ENCODE data around the gene DDIT3. TPM values are rescaled to one million over a fixed set of nuclear protein-coding genes. Genes with fewer than 3 reads are reported as not detected.
A peak's percentile ranks its signal among the peaks of the same experiment; 100 is the strongest.

Gene DDIT3
- total RNA-seq, 1 donor from 2014 or later: 10.9 TPM

DNA sequence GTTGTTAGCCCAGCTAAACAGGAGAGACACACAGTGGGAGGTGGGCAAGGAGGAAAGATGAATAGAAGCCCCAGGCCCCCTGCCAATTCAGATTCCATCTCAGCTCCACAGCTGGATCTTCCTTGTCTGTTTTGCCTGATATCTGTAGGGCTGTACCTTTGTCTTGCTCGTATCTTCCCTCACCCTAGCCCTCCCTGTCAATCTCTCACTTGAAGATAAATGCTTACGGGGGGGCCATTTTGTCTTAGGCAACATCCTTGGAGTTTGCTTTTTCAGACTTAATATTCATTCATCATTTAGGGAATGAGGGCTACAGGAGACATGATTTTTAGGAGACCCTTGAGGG lies 32.0 kb upstream of the DDIT3 start:
- Mint-ChIP-seq H3K27ac (no peak overlapping the region), H3K4me1 (ENCODE audit: low read depth) (peaks cover 24% of the 10 kb centered on the region), H3K27me3 (ENCODE audit: low read depth) (peaks cover 19% of the 10 kb centered on the region), H3K4me3 (ENCODE audit: low read depth) (no peak overlapping the region), H3K9me3 (no peaks in the 10 kb centered on the region), H3K36me3 (ENCODE audit: low read depth) (no peaks in the 10 kb centered on the region)
- intact Hi-C loops (cut with micrococcal nuclease): no loop called here
- DNase-seq (ENCODE audit: low spot score): no peak

DNA sequence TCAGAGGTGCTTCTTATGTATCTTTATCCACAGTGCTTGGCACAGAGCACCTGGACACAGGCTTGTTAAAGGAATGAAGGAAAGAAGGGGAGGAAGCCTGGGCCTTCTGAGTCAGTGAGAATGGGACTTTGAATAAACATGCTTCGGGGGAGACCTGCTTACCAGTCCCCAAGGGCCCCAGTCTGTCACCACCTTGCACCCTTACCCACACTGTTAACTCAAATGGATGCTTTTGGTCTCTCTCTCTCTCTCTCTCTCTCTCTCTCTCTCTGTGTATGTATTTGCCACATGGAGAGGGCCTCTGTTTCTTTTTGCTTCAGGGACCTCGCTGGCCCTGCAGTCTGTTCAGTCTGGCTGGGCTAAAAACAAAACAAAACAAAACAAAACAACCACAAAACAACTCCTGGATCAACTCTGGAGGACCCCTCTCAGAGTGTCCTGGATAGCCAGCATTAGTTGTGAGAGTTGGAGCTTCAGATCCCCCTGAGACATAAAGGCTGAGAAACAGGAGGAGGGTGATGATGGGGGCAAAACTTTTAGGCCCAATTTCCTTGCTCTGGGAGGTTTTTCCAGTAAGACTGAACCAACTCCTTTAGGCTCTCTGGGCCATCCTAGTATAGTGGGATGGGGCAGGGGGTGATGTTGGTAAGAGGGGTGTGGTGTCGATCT lies 31.5 kb upstream of the DDIT3 start:
- DNase-seq (ENCODE audit: low spot score): no peak
- no peaks in the 10 kb centered on the region for H3K9me3 Mint-ChIP-seq
- peaks cover 27% of the 10 kb centered on the region for H3K4me1 Mint-ChIP-seq (ENCODE audit: low read depth)
- H3K27me3 Mint-ChIP-seq (ENCODE audit: low read depth): peaks cover 19% of the 10 kb centered on the region
- H3K4me3 Mint-ChIP-seq (ENCODE audit: low read depth): peak overlapping the region; percentile 3
- H3K27ac Mint-ChIP-seq: peak overlapping the region; percentile 37
- H3K36me3 Mint-ChIP-seq (ENCODE audit: low read depth): no peaks in the 10 kb centered on the region
- intact Hi-C loops (cut with micrococcal nuclease): no loop called here

DNA sequence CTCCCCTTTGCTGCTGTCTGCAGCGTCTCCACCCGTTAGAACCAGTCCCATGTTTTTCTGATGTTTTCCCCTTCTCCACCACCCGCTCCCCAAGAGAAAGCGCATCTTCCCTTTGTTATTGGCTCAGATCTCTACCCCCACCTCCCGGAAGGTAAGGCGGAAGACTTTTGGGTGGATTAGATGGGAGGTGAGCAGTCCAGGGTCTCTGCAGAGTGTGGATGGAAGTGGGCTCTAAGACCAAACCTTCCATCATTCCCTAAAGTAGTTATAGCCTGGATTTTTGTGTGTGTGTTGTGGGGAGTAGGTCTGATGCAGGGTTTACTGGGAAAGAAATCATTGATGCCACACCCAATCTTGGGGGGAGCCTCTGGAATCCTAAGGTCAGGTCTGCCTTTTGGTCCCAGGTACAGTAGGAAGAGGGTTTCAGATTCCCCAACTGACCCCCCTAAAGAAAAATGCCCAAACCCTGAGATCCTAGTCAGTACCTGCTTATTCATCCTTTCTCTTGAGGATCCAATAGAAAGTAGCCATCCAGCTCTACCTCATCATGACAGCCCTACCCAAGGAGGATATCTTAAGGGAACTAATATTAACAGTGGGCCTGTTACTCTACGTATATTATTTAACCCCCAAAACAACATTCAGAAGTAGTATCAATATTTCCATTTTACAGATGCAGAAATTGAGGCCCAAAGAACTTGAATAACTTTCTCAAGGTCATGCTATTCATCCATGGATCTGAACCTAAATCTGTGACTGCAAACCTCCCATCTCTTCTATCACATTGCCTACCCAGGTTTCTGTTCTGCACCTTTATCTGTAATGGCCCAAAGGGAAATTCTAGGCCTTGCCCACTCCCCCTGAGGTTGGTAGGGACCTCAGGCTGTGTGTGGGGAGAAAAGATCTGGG lies 30.6 kb upstream of the DDIT3 start:
- intact Hi-C loops (cut with micrococcal nuclease): no loop called here
- DNase-seq (ENCODE audit: low spot score): no peak

DNA sequence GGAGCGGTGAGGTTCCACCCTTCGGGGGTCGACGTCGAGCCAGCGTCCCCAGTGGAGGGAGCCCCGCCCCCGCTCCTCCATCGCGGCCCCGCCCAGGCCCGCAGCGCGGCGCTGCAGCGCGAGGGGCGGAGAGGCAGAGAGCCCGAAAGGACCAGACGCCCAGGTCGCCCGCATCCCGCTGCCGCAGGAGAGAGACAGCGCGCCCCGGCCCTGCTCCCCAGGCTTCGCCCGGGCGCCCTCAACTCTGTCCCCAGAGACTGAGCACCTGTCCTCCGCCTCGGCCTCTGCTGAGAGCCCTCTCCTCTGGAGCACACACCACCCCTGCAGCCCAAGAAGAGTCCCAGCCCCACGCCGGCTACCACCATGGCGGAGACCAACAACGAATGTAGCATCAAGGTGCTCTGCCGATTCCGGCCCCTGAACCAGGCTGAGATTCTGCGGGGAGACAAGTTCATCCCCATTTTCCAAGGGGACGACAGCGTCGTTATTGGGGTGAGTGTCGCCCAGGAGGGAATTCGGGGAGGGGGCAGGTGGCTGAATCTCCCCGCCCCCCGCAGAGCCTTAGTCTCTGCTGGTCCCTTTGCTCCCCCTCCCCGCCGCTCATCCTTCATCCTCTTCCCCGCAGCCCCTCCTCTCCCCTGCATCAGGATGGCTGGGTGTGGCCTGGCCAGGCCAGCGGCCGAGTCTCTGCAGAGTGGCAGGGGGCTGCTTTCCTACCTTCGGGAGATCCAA lies 29.8 kb upstream of the DDIT3 start, which contains the start of gene KIF5A:
Gene KIF5A, plus strand, starts transcription at position 136 of the 732 bp plus-strand sequence. Its CDS starts 228 bp downstream, at position 364.
- H3K9me3 Mint-ChIP-seq: no peaks in the 10 kb centered on the region
- H3K27ac Mint-ChIP-seq: no peak within 1 kb of the TSS
- peaks cover 13% of the 10 kb centered on the region for H3K36me3 Mint-ChIP-seq (ENCODE audit: low read depth)
- H3K4me1 Mint-ChIP-seq (ENCODE audit: low read depth): peaks cover 41% of the 10 kb centered on the region
- DNase-seq (ENCODE audit: low spot score): peak; percentile 55
- peak within 1 kb of the TSS; percentile 78 for H3K4me3 Mint-ChIP-seq (ENCODE audit: low read depth)
- H3K27me3 Mint-ChIP-seq (ENCODE audit: low read depth): peaks cover 18% of the 10 kb centered on the region
- intact Hi-C loops (cut with micrococcal nuclease): no loop called here

More for the DNA sequence above, 30.6 kb upstream of the DDIT3 start:
- H3K4me1 Mint-ChIP-seq (ENCODE audit: low read depth): peaks cover 33% of the 10 kb centered on the region
- peaks cover 18% of the 10 kb centered on the region for H3K27me3 Mint-ChIP-seq (ENCODE audit: low read depth)
- H3K36me3 Mint-ChIP-seq (ENCODE audit: low read depth): peaks cover 7% of the 10 kb centered on the region
- peak overlapping the region; percentile 63 for H3K4me3 Mint-ChIP-seq (ENCODE audit: low read depth)
- no peak overlapping the region for H3K27ac Mint-ChIP-seq
- no peaks in the 10 kb centered on the region for H3K9me3 Mint-ChIP-seq

DNA sequence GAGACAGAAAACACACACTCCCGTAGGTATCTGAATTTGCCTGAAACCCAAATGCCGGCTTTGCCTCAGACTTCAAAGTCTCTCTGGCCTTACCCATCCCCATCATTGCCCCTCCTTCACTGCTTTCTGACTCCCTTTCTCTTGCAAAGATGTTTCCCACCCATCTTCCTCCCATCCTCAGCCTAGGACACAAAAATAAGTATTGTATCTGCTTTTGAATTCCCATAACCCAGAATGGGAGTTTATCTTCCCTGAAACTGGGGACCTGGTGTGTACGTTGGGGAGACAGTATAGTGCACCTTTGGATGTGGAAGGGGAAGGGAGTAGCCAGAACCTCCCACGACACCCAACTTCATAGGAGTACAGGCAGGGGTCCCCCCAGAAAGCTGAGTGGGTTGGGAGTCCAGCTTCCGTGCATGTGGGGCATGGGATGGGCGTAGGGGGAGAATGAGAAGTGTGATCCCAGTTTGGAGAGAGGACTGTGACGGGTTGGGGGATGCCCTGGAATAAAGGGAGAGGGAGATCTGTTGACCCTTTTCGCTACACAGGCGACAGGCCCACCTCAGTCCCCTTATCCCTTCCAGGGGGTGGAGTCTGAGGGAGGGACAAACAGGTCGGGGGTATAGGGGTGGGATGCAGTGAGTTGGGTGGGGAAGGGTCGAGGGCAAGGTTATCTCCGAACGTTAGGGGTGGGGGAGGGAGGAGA lies 29.0 kb upstream of the DDIT3 start:
- Mint-ChIP-seq H3K27me3 (ENCODE audit: low read depth) (peaks cover 18% of the 10 kb centered on the region), H3K9me3 (no peaks in the 10 kb centered on the region), H3K4me3 (ENCODE audit: low read depth) (peak overlapping the region; percentile 78), H3K4me1 (ENCODE audit: low read depth) (peaks cover 44% of the 10 kb centered on the region), H3K27ac (no peak overlapping the region), H3K36me3 (ENCODE audit: low read depth) (peaks cover 13% of the 10 kb centered on the region)
- intact Hi-C loops (cut with micrococcal nuclease): no loop called here
- DNase-seq (ENCODE audit: low spot score): no peak

DNA sequence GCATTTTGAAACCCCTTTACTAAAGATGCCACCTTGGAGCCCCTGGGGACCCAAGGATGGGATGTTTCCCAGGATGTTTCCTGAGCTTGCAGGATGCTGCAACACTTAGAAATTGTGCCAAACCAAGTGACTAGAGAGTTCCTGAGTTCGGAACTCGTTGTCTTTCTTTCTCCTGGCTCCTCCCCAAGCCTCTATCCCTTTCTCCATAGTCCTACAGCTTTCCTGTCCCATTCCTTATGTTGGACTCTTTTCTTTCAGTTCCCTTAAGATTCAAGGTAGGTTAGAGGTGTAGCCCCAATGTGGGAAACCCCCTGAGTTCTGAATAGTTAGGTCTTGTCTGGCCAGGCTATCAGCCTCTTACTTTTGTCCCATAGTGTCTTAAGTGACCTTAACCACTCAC lies 28.2 kb upstream of the DDIT3 start:
- H3K27me3 Mint-ChIP-seq (ENCODE audit: low read depth): peaks cover 15% of the 10 kb centered on the region
- peak overlapping the region; percentile 78 for H3K4me3 Mint-ChIP-seq (ENCODE audit: low read depth)
- intact Hi-C loops (cut with micrococcal nuclease): no loop called here
- H3K27ac Mint-ChIP-seq: no peak overlapping the region
- H3K9me3 Mint-ChIP-seq: no peaks in the 10 kb centered on the region
- DNase-seq (ENCODE audit: low spot score): no peak
- peaks cover 13% of the 10 kb centered on the region for H3K36me3 Mint-ChIP-seq (ENCODE audit: low read depth)
- peaks cover 50% of the 10 kb centered on the region for H3K4me1 Mint-ChIP-seq (ENCODE audit: low read depth)

GRCh38 chr12:57548013-57548315 lies 27.6 kb upstream of the DDIT3 start:
- DNase-seq (ENCODE audit: low spot score): no peak
- Mint-ChIP-seq H3K9me3 (no peaks in the 10 kb centered on the region), H3K36me3 (ENCODE audit: low read depth) (peaks cover 13% of the 10 kb centered on the region), H3K4me3 (ENCODE audit: low read depth) (no peak overlapping the region), H3K27me3 (ENCODE audit: low read depth) (peaks cover 12% of the 10 kb centered on the region), H3K27ac (no peak overlapping the region), H3K4me1 (ENCODE audit: low read depth) (peaks cover 51% of the 10 kb centered on the region)
- intact Hi-C loops (cut with micrococcal nuclease): no loop called here

DNA sequence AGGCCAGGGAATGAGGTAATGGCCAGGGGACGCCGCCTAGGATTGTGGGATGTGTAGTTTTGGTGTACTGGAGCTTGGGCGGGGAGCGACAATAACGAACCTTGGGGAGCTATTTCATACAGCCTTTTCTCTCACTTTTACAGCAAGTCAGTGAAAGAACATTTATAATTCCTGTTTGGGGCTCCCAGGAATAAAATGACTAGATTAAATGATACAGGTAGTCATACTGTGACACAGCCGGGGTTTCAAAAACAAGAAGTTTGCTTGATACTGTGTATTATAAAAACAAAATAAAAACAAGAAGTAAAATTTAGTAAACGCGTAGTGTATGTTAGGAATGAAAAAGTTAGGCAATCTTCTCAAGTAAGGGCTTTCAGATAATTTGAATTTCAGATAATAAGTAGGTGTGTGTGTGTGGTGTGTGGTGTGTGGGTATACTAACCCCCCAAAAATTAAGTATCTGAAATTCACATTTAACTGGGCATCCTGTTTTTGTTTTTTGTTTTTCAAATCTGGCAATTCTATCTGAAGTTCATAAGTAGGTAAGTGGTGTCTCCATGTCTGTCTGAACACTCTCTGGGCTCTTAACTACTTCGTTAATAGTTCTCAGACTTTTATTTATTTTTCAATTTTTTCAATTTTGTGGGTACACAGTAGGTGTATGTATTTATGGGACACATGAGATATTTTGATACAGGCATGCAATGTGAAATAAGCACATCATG lies 27.1 kb upstream of the DDIT3 start:
- Mint-ChIP-seq H3K27ac (peak overlapping the region; percentile 95), H3K4me1 (ENCODE audit: low read depth) (peaks cover 51% of the 10 kb centered on the region), H3K36me3 (ENCODE audit: low read depth) (peaks cover 13% of the 10 kb centered on the region)

DNA sequence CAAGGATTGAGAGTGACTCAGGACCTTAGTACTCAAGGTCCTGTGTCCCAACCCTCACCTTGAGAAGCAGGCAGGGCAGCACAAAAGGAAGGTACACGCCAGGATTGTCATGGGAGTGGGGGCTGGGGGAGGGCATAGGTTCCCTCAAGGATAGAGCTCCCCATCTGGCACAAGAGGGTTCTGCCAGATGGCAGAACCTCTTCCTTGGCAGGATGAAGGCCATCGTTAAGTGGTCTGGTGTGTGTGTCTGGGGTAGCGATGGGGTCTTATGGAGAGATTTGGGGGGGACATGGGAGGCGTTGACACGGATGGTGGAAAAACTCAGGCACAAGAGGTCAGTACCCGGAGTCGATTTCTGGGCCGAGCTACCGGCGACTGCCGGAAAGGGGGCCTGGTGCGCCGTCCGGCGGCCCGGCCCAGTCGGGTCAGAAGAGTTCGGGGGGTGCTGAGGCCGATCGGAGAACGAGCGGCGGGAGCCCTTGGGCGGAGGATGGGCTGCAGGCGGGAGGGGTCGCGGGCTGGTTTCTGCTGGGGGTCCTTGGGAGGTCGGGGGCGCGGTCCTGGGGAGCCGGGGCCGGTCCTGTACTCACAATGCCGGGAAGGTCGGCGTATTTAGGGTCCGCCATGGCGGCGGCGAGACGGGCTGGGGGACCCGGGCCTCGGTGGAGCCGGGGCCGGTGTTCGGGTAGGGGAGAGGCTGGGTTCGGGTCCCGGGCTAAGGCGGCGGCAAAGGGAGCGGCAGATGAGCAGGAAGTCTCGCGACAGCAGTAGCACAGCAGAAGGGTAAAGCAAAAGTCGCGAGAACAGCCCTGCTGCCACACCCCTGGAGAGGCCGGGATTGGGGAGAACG lies 26.3 kb upstream of the DDIT3 start, which contains the start of gene DCTN2:
Gene DCTN2, minus strand, starts transcription at position 755 of the 850 bp plus-strand sequence. Its CDS starts 129 bp downstream, at position 626.
- Mint-ChIP-seq H3K36me3 (ENCODE audit: low read depth) (peaks cover 13% of the 10 kb centered on the region), H3K9me3 (no peaks in the 10 kb centered on the region), H3K4me1 (ENCODE audit: low read depth) (peaks cover 49% of the 10 kb centered on the region), H3K27me3 (ENCODE audit: low read depth) (peaks cover 12% of the 10 kb centered on the region), H3K4me3 (ENCODE audit: low read depth) (peak within 1 kb of the TSS; percentile 98), H3K27ac (peak within 1 kb of the TSS; percentile 95)
- DNase-seq (ENCODE audit: low spot score): peak; percentile 94
- intact Hi-C loops (cut with micrococcal nuclease): loop anchor here (1.0 to 2.0 kb wide), 4 partner anchors 26 to 70 kb away; partner anchors contain the start of genes DDIT3 and PIP4K2C

More for the DNA sequence above, 27.1 kb upstream of the DDIT3 start:
- H3K9me3 Mint-ChIP-seq: no peaks in the 10 kb centered on the region
- H3K27me3 Mint-ChIP-seq (ENCODE audit: low read depth): peaks cover 12% of the 10 kb centered on the region
- DNase-seq (ENCODE audit: low spot score): no peak
- intact Hi-C loops (cut with micrococcal nuclease): loop anchor here (1.0 to 2.0 kb wide), 4 partner anchors 27 to 71 kb away; partner anchors contain the start of genes DDIT3 and PIP4K2C
- H3K4me3 Mint-ChIP-seq (ENCODE audit: low read depth): peak overlapping the region; percentile 98

DNA sequence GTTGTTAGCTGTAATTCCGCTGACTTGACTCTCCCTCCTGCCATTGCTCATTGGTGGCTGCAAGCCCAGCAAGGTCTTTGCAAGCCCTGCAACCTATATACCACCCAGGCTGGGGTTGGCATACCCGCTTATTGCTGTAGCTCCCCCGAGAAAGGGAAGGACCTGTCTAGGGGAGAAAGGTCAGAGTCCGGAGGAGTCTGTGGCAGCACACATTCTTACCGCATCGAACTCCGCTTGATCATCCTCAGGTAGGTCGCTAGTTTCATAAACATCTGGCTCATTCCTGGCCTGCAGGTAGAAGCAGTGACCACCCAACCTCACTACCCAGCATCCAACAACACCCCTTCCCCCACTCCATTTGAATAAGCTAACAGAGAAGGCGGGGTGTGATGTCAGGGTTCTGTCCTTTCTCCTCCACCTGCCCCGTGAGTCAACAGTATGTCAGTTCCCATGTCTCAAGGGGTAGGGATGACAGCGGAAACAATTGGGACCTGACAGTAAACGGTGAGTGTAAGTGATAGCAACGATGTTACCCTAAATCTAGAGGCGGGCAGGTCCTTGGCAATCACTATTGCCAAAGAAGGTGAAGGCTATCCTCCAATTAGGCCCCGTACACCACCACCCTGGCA lies 25.6 kb upstream of the DDIT3 start:
- DNase-seq (ENCODE audit: low spot score): no peak
- H3K27me3 Mint-ChIP-seq (ENCODE audit: low read depth): peaks cover 12% of the 10 kb centered on the region
- peak overlapping the region; percentile 98 for H3K4me3 Mint-ChIP-seq (ENCODE audit: low read depth)
- peaks cover 47% of the 10 kb centered on the region for H3K4me1 Mint-ChIP-seq (ENCODE audit: low read depth)
- peaks cover 18% of the 10 kb centered on the region for H3K36me3 Mint-ChIP-seq (ENCODE audit: low read depth)
- intact Hi-C loops (cut with micrococcal nuclease): loop anchor here (2.0 kb wide), 2 partner anchors 59 to 69 kb away; no protein-coding TSS in a partner anchor
- H3K27ac Mint-ChIP-seq: peak overlapping the region; percentile 95
- no peaks in the 10 kb centered on the region for H3K9me3 Mint-ChIP-seq

- intact Hi-C loops (cut with micrococcal nuclease): no loop called here
- no peaks in the 10 kb centered on the region for H3K9me3 Mint-ChIP-seq
- no peak overlapping the region for H3K4me3 Mint-ChIP-seq (ENCODE audit: low read depth)
- no peak for DNase-seq (ENCODE audit: low spot score)
- H3K36me3 Mint-ChIP-seq (ENCODE audit: low read depth): peaks cover 26% of the 10 kb centered on the region
- peaks cover 5% of the 10 kb centered on the region for H3K27me3 Mint-ChIP-seq (ENCODE audit: low read depth)
- H3K4me1 Mint-ChIP-seq (ENCODE audit: low read depth): peaks cover 34% of the 10 kb centered on the region
- H3K27ac Mint-ChIP-seq: no peak overlapping the region
Measured at GRCh38 chr12:57543581-57543980, 23.3 kb upstream of the DDIT3 start.

Data from activated T-helper 2 cell treated with anti-CD3 and anti-CD28 coated beads, Interferon-gamma antibody, Interleukin-2, Interleukin-4, amounts not matched to agents 10 μg/mL and 5 μg/mL and 100 μg/mL, durations not matched to agents 14 hours and 24 hours and 36 hours (primary cell).